ENCODE data around the gene ALDH1B1.
A peak's percentile ranks its signal among the peaks of the same experiment; 100 is the strongest.

Gene ALDH1B1

DNA sequence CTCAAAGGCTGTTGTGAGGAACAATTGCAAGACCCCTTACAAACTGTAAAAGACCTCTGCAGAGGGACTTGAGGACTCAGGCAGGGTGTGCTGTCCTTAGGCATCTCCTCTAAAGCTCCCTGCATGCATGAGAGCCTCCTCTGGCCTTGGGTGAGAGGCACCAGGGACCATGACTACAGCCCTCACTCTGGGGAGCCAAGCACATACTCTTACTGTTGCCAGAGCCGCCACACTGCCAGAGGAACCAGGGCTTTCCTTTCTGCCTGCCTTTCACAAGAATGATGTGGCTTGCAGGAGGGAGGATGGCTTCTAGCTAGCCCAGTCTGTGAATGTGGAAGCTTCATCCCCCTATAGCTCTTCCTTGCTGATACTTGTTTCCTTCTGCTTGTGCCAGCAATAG, 25.9 kb downstream of the ALDH1B1 start:
- no peak for DNase-seq

DNA sequence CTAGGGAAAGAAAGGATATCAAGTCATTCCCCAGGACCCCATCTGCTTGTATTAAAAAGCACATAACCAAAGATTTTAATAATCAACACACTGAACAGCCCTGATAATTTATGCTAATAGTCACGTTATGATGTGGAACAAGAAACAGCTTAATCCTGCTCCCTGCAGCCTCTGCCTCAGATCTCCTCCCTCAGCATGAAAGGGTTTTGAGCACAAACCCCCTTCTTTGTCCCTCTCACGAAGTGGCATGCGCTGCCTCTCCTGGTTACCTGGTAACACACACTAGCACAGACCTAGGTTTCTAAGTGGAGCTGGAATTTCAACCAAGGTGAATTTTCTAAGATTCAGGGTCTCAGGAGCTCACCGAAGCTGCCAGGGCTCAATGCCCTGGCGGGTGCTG, 26.7 kb downstream of the ALDH1B1 start:
- no peak for DNase-seq

DNA sequence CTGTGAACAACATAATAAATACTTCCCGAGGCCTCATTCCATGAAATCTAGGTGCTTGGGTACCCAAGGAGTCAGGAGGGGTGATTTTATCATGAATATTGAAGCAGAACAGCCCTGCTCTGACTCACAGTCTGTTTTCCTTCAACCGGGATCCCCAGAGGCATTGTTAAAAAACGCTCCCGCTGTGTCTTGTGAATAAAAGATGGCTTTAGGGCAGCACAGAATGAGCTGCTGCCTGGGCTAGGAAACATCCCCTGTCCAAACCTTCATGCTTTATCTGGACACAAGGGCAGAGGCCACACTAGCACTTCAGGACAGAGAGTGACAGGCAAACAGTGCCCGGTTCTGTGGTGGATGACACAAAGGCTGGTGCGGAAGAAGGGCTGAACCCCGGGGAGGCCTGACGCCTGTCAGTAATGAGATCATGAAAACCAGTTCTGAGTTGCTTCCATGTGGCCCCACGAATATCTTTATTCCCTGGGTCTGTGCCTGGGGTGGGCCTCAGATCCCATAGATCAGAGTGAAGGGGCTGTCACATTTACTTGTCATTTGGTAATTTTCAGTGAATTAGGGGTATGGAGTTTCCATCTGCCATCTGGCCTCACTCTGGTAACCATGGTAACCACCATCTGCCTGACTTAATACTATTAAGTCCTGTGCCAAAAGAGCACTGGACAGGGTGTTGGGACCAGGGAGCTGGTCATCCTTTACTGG, 29.2 kb downstream of the ALDH1B1 start:
- DNase-seq: no peak

DNA sequence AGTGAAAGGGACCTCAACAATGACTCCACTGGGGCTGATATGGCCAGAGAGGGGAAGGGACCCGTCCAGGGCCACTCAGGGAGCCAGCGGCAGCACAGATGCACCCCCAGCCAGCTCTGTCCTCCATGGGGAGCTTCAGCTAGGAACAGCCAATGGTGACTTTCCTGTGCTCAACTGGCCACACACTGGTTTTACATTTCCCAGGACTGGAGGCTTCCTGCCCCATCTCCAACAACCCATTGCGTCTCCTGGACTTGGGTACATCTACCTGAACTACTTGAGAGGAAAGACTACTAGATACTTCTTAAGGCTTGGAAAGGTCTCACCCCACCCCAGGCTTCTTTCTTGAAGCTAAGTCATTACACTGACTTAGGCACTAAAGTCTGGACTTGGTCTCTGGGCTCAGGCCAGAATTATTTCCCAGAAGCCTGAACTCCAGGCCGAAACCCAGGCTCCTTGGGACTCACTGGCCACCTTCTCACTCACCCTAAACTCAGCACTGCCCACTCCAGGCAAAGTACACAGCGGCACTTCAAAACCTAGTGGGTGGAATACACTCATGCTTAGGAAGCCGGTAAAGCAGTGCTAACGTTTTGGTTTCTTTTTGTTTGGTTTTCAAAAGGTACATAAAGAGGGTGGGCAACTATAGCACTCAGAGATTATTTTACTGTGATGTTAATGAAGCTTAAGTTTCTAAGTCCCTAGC, 30.2 kb downstream of the ALDH1B1 start:
- no peak for DNase-seq

DNA sequence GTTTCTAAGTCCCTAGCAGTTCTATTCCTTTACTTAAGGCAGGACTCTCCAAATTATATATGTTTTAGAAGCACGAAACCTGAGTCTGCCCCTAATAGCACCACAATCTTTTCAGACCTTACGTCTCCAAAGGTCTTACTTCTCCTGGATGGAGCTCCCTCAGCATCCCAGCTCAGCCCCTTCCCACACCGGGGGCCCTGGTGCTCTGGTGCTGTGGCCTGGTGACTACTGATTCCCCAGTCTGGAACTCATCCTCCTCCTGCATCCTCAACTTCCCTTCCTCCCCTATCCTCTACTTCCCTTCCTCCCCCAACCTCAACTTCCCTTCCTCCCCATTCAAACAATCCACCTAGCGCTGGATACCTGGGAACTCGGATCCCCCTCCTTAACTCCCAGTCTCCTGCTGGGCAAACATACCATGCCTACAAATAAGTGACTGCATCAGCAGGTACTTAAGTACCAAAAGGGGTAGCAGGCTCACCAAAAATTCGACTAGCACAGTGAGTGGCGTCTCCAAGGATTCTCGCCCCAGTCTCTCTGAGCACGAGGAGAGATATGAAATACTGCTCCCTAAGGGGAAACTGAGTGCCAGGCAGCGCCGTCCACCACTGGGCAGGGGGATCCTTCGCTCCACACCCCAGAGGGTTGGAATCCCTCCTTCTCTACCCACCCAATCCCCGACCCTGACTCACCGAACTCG, 30.9 kb downstream of the ALDH1B1 start:
- DNase-seq: no peak

DNA sequence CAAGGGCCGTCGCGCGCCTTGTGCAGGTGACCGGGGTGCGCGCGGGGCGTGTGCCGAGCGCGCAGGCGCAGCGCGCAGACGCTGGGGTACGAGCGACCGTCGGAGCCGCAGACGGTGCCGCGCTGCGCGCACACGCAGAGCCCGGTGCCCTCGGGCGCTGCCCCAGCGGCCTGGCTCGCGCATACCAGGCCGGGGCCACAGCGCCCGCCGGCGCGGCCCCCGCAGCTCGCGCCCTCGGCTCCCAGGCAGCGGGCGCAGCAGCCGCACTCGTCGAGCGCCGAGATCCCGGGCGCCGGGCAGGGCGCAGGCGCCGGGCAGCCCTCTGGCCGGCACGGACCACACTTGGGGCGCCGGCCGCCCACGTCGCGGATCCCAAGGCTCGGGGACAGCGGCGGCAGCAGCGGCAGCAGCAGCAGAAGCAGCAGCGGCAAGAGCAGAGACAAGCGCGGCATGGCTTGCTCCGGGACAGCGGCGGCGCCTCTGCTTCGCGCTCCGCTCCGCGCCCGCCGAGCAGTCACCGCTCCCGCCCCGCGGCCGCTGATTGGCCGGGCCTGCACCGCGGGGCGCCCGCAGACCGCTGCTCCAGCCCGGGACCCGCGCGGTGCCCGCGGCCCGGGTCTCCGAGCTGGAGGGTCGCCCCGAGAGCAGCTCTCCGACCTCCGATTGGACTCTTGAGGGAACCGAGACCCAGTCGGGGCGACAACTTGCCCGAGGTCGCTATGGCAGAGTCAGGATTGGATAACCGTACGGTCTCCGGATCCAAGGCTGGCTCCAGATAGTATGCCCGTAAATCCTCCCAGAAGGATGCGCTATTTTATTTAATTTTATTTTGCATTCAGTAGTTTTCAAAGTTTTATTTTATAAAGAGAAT, 31.7 kb downstream of the ALDH1B1 start, which contains the start of gene IGFBPL1:
IGFBPL1 (minus strand) TSS at position 482 of the 871 bp plus-strand sequence; CDS start at position 452, 30 bp downstream.
- DNase-seq: peak; percentile 17

DNA sequence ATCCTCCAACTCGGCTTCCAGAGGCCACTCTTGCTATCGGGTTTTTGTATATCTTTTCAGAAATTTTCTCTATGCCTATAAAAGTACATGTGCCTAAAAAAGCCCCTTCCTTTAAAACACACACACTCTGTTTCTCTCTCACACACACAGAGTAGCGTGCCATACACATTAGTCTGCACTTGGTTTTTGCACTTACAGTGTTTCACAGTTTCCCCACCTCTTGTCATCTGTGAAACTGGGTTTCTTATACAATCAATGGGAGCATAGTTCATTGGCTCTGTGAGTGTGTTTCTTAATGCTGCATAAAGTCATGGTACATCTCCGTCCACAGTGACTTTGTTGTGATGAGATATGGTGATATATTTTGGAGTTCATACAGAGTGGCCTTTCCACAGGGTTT, 32.4 kb downstream of the ALDH1B1 start:
- no peak for DNase-seq

DNA sequence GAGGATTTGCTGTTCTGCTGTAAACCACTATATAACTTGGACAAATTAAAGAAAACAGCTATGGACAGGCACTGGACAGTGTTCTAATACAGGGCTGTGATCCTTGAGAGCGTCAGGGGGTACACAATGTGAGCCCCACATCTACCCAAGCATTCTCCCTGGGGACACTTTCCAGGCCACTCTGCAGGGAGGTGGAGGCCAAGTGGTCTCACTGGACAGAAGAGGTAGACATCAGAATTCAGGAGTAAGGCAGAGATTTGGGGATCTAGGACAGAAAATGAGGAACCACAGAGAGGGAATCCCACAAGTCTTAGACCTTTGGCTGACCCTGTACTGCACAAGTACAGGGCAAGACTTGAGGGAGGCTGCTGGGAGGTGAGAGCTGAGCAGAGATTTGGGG, 35.6 kb downstream of the ALDH1B1 start:
- DNase-seq: no peak

DNA sequence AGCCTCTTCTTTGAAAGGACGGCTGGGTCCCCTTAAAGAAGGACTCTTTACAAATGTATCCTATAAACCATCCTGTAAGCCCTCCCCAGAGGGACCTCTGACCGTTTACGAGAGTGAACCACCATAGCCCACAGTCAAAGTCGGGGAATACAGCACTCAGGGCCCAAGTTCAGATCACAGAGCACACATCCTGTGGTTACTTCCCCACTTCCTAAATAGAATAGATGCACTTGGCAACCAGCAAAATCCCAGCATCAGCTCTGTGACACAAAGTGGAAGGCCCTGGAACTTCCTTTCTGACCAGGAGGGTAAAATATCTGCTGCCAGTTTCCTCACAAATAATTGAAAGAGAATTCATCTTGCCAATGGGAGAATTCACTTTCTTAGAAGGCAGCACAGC, 38.6 kb downstream of the ALDH1B1 start:
- no peak for DNase-seq

DNA sequence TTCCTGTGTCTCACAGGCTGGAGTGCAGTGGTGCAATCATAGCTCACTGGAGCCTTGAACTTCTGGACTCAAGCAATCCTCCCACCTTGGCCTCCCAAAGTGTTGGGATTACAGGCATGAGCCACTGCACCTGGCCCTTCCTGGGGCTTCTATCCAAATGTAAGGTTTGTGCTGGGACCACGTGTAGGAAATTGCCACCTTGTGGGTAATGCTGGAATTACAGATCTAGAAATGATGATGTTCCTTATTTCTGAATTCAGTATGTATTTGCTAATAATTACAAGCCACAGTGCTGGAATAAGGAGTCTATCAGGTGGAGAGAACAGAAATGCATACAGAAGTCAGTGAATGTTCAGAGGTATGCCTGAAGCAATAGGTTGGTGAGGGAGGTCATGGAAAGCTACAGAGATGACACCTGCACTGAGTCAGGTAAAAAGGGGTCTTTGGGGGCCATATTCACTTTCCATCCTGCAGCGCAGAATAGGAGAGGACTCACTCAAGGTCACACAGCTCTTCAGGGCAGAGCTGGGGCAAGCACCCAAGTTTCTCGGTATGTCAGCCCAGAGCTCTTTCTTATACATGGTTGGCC, 40.5 kb downstream of the ALDH1B1 start:
- DNase-seq: peak; percentile 31

DNA sequence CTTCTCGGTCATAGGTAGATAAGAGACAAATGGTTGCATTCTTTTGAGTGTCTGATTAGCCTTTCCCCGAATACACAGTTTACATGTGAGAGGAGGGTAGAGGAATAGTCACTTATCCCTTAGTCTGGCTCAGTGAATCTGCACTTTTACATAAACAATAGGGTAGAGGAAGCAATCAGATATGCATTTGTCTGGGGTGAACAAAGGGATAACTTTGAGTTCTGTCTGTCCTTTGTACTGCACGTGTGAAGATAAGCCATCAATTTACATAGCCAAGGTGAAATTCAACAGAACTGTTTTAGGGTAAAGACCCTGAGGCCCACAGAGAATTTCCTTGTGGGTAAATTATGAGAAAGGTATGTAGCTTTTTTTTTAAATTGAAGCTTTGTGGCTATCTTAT, 41.9 kb downstream of the ALDH1B1 start:
- DNase-seq: no peak

DNA sequence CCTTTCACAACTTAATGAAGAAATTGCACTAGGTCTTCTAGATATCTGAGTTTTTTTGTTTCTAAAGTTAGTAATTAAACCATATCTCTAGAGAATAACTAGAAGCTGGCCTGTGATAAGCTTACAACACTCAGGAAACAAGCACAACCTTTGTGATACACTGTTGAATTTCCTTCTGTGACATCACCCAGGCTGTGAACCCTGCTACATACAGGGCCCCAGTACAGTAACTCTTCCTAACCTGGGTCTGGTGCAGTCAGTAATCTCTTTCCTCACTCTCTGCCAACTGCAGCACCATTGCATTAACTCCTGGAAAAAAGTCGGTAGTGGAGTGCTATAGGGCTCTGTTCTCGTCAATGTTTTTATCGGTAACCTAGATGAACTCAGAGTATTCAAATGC, 42.4 kb downstream of the ALDH1B1 start:
- DNase-seq: no peak

DNA sequence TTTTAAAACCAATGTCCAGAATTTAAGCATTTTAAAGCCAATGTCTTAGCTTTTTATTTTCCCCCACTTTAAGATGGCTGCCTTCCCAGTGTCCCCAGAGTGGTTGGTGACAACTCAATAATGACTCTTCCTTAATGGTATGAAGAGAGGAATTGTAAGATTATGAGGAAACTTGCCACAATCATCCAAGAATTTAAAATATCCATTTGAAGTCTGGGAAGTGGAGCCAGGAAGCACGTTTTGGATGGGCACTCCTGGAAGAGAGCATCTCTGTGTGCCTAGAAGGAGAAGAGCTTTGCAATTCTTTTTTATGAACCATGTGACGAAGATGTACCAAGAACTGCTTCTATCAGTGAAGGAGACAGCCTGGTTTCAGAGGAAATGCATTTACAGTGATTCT, 43.0 kb downstream of the ALDH1B1 start:
- DNase-seq: no peak

DNA sequence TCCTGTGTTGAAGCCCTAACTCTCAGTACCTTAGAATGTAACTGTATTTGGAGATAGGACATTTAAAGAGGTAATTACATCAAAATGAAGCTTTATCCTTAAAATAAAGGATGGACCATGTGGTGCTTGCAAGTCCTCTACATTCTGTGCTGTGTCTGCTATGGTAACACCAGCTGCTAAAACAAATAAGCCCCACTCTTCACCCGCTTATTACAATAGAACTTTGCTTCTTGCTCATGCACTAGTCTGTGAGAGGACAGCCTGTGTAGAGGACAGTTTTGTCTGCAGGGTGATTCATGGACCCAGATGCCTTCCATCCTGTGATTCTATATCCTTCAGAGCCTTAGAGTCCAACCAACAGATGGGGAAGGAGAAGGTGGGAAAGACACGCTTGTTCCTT, 44.2 kb downstream of the ALDH1B1 start:
- DNase-seq: no peak

DNA sequence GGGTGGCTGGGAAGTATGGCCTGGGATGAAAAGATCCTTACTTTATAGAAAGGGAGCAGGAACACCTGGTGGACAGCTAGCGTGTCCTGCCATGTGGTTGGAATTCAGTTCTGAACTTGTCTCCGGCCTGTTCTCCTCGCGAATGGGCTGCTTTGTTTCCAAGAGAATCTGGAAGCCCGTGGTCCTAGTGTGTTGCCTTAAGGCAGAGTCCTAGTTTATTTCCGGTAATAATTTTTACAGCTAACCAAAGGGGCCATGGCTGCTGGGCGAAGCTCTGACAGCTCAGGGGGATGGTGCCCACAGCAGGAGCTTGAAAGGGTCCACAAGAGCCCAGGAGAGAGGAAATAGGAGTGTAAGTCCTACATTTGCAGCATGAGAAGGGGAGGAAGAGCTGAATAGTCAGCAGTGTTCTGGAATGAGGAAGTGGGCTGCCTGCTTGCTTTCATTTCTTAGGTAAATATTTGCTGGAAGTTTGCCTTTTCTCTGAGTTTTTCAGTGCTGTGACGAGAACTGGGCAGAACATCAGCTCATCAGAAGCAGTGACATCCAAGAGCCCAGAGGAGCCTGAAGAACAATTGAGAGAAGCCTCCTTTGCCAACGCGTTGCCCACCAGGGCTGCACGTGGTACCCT, 44.8 kb downstream of the ALDH1B1 start:
- no peak for DNase-seq

DNA sequence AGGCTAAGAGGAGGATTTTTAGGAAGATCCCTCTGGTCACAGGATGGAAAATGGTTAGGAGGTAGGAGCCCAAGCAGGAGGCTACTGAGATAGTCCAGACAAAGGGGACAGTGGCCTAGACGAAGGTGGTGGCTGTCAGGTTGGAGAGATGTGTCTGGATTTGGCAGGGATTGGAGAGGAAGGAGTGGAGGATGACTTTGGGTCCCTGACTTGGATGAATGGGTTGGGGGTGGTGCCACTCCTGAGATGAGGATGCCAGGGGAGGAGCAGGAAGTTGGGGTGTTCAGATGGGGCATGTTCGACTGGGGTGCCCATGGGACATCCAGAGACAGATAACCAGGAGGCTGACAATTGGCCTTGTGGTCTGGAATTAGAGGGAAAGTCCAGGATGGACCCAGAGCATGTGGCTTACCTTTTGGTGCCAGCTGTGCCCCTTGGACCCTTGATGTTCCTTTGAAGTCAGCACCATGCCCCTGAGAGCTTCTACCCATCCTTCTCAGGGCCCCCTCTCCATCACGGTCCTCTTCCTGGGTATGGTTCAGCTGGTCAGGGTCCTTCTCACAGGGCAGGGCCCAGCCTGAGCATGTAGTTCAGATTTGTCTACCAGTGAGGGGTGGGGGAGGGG, 46.9 kb downstream of the ALDH1B1 start:
- no peak for DNase-seq

DNA sequence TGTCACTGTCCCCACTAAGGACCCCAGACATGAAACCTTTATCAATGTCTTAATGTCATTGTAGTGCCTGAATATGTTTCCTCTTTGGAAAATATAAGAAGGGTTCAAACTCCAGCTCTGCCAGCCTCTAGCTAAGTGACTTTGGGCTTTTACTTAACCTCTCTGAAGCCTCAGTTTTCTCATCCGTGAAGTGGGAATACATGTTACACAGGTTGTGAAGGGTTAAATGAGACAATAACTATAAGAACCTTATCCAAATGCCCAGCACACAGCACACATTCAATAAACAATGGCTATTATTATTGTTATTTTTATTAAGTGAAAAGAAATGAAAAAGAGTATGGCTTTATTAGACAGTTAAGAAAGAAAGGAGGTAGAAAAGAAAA, 47.4 kb downstream of the ALDH1B1 start:
- DNase-seq: no peak

DNA sequence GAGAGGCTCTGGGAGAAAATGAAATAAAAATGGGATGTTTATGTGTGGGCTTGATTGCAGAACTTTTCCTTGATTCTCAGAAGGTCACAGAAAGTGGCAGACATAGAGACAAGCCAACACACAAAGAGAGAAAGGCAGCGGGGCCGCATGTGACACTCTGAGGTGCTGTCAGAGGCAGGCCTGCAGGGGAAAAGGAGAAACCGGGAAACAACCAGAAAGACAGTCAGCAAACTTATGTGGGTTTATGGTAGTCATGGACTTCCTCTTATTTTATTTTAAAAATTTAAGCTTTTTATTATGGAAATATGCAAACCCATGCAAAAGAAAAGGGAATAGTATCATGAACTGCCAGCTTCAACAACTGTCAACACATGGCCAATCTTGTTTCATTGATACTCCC, 48.0 kb downstream of the ALDH1B1 start:
- no peak for DNase-seq

DNA sequence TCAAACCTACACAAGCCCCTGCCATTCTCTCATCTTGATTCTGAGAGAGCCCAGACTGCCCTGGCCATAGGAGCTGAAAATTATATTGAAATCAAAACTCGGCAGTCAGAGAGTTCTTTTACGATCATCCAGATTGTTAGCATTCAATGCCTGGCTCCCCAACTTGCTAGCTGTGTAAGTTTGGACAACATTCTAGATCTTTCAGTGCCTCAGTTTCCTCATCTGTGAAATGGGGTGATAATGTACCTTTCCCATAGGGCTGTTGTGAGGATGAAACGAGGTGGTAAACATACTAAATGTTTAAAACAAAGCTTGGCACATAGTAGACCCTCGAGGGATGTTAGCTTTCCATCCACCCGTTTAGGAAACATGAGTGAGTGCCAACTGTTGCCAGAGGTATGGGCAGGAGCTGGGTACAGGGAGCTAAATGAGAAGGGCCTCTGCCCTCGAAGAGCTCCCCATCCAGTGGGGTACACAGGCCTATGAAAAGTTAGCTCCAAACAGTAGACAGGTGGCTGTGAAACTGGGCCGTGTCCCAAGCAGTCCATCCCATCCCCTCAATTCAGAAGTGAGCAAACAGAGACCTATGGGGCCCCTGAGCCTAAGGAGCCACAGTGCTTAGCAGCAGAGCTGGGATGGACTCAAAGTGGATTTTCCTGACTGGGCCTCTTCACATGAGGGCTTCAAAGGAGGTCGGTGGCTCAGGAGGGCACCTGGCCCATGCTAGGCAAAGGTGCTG, 49.0 kb downstream of the ALDH1B1 start:
- DNase-seq: no peak

DNA sequence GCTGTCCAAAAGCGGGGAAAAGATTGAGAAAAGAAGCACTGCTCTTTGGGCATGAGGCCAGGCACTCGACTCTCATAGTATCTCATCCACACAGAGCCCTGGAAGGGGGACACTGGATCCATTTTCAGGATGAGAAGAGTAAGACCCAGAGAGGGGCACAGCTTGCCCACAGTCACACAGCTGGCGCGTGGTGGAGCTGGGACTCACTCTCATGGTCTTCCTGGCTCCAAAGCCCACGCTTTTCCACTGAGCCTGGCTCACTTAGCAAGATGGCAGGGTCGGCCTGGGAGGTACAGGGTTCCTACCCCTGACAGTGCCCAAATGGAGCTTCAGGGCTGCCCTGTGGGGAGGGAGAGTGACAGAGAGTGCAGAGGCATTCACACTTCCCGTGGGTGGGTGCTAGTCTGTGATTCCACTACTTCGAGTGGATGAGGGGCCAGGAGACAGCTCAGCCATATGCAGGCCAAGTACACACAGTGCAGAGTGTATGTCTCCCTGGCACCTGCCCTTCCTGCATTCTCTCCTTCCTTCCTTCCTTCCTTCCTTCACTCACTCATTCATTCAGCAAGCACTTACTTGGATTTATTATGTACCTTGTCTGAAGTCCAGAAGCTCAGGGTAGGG, 50.1 kb downstream of the ALDH1B1 start:
- DNase-seq: no peak

Measured in activated CD4-positive, alpha-beta T cell treated with anti-CD3 and anti-CD28 coated beads, Interleukin-2, Interleukin-6, amounts not matched to agents 100 ng/mL and 50 ng/mL, durations not matched to agents 16 hours and 8 hours (primary cell).